GM19455 (cell line): ENCODE results near the gene COL24A1.
"Not testable (repeated sequence)": the region's sequence is repeated elsewhere in the genome, so short reads cannot be mapped to it uniquely, and the experiment has no call there.

Experiments used
- ATAC-seq: cut with Tn5 transposase; IDR thresholded peaks from one replicate; pipeline ENCODE4 v1.9.1; 2021; ENCODE audit not compliant: unreplicated experiment

COL24A1 gene

DNA sequence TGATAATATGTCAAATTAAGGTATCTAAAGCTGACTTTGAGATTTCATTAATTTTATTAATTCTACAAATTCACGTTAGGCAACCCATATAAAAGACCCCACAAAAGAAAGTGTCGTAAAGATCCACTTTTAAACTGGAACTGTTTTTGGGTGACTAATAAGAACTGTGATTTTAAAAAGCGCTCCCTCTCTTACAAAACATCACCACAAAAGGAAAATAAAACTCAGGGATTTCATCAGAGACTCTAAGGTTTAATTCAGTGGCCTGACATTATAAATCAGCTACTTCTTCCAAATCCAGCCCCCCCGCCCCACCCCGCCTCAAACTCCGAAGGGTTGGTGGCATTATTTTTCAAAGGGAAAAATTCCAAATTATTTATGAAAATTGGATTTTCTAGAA is 2.7 kb downstream of the COL24A1 start:
- no peak for ATAC-seq

DNA sequence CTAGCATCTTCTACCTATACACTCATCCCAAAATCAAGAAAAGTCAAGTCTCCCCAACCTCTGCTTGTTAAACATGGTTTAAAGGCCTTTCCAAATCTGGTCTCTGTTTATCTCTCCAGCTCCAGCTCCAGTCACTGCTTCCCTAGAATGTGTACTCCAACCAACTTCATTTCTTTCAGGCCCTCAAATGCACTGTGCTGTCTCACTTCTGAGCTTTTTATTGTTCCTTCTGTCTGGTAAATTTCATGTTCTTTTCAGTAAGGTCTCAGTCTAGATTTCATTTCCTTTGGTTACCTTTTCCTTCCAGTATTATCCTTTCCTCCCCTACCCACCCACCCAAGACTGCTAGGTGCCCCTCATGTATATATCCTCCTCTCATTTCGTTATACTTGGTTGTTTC is 3.7 kb downstream of the COL24A1 start:
- ATAC-seq: no peak

DNA sequence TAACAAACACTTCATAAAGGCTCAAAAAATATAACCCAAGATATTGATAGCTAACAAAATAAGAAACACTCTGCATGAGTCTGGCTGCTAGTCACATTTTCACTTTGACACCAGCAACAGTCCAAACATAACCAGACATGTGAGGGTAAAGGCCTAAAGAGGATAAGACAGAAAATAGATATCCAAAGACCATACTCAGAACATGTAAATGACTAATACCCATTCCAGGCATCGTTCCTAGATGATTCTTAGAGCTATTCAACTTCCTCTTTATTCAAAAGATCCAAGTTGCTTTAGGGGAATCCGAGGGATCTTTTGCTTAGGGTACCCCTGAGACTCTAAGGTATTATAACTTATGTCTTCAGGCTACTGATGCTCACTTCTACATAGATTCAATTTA is 5.1 kb downstream of the COL24A1 start:
- no peak for ATAC-seq

DNA sequence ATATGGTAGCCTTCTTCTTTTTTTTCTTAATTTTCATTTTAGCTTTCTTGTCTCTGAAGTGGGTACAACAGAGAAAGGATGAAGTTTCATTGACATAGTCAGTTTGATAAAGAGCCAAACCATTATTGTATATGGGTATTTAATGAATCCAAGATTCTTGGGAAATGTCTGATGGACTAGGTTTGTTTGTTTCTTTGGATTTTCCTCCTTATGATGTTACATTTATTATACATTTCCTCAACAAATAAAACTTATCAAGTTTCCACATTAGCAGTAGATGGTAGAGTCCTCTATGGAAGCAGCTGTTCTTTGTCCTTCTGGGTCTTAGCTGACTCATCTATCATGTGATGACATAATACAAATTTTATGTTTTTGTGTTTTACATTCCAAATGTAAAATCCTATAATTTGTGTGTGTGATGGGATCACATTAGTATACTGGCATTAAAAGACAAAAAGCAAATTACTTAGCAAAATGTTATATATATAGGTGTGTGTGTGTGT is 6.0 kb downstream of the COL24A1 start:
- no peak for ATAC-seq

DNA sequence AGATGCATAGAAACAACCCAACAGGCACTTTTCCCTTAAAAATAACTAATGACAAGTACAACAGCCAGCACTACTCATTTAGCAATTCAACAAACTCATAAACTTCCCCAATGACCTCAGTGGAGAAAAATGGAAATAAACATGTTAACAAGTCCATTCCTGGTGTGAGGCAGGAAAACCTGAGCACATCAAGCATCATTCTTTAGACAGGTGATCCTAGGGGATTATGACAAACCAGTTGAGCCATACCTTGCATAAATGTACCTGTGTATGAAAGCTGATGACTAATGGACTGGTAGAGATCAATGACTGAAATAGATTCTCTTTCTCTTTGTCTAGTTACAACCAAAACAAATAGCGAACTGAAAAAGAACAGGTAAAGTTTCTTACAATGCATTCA is 7.0 kb downstream of the COL24A1 start:
- no peak for ATAC-seq

DNA sequence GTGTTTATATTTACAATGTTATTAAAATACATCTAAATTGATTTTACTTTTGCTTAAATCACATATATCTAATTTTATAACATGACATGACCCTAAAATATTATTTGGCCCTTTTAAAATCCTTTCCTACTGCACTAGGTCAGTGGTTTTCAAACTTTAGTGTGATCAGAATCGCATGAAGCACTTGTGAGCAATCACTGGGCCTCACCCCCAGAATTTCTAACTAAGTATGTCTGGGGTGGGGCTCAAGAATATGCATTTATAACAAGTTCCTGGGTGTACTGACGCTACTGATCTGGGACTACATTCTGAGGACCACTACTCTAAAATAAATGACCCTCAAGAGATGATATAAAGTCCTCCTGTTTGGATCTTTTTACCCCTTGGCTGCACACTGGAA is 8.8 kb downstream of the COL24A1 start:
- no peak for ATAC-seq

DNA sequence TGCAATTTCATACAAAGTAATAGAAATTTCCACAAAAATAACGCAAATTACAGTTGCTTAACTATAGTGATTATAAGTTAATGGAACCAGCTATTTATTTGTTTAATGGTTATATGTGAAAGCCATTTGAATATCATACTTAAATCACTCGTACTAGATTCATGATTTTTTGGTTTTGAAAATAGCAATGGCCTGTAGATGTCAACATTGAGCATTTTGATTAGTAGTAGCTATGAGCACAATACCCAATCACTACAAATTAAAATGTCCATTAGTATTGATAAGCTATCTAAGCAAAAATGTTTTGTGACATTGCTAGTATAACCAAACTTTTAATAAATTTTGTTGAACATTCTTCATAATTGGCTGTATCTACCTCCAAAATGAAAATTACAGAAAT is 10.0 kb downstream of the COL24A1 start:
- ATAC-seq: no peak

DNA sequence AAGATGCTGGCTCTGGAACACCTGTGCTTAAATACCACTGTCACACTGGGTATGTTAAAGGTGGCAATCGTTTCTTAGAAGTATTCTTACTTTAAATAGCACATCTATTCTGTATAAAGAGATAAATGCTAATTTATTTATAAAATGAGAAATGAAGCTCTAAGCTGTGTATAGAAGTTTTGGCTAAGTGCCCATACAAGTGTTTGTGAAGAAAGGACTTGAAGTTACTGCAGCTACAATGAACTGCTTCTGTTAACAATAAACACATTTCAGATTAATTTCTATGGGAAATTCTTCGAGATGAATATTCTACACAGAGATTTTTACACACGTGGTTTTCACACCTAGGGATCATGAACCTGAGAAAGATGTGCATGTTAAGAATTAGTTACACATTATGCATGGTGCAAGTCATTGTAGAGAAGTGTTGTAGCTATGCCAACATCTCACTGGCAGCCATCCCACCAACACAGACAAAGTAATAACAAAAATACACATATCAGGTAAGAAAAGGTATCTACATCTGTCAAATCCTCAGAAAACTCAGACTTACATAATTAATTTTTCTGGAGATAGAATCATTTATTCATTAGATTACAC is 16.2 kb downstream of the COL24A1 start:
- ATAC-seq: no peak

DNA sequence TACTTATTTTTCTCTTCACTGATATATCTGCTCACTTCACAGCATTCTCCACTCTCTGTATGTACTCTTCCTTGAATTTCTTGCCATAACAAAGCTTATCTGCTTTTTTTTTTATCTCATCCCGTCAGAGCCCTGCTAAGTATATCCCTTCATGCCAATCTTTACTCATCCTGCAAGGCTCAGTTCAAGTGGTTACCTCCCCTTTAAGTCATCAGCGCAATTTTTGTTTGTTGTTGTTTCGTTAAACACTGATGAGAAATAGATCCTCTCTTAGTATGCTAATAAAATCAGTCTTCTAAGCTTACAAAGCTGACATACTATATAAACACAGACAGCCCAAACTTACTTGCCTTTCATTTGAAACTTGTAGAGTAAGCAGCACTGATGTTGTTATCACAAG is 17.8 kb downstream of the COL24A1 start:
- ATAC-seq: no peak

DNA sequence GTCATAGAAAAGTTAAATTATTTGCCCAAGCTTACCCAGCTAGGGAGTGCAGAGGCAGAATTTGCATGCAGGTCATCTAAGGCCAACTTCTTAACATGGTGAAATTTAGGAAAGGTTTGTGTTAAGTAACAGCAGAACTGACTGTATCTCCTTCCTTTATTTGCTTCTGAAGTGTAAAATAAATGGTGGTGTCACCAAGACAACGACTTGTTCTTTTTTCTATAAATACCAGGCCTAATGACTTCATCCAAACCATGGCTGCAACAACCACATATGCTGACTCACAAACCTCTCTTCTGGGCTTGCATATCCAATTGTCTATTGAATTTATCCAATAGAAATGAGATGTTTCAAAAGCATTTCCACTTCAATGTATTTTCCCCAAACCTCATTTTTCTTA is 19.1 kb downstream of the COL24A1 start:
- ATAC-seq: no peak

DNA sequence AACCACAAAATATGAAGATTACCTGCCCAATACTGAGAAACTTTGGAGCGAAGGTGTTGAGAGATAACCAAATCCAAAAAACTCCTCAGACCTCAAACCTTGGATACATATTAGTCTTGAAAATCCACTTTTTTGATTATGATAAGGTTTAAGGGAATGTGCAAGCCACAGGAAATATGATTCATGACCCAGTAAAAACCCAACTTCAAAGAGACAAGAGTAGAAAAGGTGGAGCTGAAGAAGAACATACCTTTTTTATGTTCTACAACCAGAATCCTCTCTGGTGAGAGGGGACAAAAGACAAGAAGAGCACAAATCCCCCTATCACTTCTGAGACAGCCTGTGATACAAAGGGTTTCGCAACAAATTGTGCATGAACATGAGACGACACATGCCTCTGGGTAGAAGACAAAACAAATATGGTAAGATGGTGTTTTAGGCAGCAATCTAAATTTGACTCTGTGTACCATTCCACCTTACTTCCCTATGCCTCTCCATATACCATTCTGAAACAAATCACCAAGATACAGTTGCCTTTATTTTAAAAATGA is 37.3 kb downstream of the COL24A1 start:
- no peak for ATAC-seq

DNA sequence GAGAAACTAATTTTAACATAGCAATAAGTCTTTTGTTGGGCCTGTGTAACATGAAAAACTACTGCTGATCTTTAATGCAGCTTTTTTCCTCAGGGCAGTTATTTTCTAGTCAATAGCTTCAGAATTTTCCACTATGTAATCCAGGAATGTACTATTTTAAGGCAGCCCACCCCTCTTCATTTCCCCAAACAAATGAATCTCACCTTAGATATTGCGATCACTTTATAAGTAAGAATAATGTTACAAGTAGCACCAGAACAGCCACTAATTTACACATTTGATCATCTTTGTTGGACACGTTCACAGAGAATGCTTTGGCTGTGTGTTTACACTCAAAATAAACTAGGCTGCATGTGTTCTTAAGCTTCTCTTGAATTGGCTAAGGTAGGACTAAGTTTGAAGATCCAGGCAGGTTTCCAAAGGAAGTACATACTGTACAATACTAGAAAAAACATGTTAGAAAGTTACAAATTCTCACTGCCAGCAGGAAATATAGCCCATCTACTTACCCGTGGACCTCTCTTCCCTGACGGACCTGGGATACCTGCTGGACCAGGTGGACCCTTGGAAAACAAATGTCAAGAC is 41.7 kb downstream of the COL24A1 start:
- ATAC-seq: no peak

DNA sequence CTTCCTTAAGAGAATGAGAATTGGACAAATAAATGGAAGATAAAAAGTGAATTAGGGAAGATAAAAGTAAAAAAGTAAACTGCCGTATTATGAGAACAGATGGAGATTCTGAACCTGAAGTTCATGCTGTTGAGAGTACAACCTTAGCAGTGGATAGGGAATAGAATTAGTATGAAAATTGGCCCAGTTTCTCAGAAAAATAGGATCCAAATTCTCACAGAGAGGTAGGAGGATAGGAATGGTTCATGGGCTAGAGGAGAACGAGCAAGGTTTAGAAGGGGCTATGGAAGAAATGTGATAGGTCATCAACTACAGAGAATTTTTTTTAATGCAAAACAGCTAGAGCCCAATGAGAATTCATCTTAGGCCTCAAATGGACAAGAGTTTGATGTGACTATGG is 42.3 kb downstream of the COL24A1 start:
- ATAC-seq: no peak

DNA sequence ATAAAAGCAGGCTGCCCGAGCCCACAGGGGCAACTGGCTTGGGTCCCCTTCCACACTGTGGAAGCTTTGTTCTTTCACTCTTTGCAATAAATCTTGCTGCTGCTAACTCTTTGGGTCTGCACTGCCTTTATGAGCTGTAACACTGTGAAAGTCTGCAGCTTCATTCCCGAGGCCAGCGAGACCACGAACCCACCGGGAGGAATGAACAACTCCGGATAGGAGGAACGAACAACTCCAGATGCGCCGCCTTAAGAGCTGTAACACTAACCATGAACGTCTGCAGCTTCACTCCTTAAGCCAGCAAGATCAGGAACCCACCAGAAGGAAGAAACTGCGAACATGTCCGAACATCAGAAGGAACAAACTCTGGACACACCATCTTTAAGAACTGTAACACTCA is 45.0 kb downstream of the COL24A1 start:
- ATAC-seq: not testable (repeated sequence)

DNA sequence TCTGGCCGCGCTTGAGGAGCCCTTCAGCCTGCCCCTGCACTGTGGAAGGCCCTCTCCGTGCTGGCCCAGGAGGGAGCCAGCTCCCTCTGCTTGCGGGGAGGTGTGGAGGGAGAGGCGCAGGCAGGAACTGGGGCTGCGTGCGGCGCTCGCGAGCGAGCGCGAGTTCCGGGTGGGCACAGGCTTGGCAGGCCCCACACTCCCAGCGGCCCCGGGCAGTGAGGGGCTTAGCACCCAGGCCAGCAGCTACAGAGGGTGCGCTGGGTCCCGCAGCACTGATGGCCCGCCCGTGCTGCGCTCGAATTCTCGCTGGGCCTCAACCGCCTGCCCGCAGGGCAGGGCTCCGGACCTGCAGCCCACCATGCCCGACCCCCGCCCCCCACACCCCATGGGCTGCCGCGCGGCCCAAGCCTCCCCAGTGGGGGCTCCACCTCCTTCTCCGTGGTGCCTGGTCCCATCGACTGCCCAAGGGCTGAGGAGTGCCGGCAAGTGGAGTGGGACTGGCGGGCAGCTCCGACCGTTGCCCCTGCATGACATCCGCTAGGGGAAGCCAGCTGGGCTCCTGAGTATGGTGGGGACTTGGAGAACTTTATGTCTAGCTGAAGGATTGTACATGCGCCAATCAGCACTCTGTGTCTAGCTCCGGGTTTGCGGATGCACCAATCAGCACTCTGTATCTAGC is 46.0 kb downstream of the COL24A1 start:
- ATAC-seq: no peak

DNA sequence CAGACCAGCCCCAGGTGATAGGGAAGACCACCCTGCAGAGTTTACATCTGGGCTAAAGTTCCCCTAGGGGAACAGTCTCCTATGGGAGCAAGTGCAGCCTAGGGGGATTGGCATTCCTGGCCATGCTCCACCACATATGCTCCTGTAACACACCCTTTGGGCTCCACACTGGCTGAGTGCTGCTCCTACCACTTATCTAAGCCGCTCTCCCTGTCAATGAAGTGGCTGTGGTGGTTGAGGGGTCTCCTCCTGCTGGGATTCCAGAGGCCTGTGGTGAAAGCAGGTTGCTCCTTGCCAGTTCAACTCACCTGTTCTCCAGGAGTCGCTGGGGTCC is 51.1 kb downstream of the COL24A1 start:
- no peak for ATAC-seq

DNA sequence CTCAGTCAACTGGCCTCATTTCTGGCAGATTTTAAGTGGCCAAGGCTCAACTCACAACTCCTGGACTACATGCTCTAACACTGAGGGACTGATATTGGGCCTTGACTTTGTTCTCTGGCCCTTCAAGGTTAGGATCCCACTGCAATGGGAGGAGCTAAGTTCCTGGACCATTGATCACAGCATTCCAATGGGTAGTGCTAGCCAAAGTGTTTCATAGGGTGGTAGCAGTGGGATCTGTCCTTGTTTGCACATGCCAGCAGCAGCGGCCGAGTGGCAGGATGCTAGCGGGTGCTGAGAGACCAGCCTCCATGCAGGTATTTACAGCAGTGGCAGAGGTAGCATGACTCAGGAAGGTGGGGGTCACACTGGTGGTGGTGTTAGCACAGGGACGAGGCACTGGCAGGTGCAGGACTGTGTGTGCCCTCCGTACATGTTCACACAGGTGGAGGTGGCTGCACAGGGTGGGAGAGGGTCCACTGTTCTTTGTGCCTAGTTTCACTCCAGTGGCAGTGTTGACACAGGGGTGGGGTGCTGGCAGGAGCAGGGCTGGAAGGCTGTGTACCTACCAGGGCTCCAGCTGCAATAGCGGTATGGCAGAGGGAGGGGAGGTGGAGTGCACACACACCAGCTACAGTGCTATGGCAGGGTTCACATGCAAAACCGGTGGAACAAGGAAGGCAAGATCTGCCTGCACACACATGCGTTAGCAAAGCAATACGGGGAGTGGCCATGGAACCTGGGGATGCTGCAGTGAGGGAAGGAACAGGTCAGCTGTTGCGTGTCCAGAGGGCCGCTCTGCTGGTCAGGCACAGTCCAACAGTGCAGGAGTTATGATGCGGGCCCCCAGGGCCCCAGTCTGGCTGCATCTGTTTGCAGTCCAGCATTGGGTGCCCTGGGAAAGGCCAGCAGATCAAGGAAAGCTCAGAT is 51.7 kb downstream of the COL24A1 start:
- no peak for ATAC-seq

DNA sequence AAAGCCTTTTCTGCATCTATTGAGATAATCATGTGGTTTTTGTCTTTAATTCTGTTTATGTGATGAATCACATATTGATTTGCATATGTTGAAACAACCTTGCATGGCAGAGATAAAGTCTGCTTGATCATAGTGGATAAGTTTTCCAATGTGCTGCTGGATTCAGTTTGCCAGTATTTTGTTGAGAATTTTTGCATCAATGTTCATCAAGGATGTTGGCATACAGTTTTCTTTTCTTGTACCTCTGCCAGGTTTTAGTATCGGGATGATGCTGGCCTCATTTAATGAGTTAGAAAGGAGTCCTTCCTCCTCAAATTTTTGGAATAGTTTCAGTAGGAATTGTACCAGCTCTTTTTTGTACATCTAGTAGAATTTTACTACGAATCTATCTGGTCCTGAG is 55.0 kb downstream of the COL24A1 start:
- ATAC-seq: no peak

DNA sequence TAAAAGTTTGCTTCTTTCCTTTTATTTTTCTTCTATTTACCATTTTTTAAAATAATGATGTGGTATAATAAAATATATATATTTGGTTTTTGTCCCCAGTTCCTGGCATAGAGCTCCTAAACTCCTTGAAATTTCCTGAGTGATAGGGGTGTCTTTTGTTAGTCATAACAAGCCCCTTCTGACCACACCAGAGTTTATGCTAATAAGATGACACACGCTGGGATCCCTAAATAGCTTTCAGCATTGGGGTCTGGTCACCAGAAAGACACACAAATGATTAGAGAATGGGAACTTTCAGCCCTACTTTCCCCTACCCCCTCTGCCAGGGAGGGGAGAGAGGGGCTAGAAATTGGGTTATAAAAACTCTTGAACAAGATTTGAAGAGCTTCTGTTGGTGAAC is 56.2 kb downstream of the COL24A1 start:
- ATAC-seq: no peak

DNA sequence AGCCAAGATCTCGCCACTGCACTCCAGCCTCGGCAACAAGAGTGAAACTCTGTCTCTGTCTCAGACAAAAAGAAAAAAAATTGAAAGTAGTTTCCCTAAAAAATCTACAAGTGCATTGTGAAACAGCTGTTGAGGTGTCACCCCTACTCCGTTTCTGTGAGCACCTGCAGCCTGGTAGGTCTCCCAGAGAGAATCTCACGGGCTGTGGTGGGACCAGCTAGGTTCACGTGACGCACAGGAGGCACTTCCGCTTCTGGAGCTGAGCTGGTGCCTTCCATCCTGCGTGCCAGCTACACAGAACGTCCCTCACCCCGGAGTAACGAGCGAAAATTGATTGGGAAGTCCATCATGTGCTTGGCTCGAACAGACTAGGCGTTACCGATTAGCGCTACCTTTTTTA is 66.8 kb downstream of the COL24A1 start:
- ATAC-seq: no peak

DNA sequence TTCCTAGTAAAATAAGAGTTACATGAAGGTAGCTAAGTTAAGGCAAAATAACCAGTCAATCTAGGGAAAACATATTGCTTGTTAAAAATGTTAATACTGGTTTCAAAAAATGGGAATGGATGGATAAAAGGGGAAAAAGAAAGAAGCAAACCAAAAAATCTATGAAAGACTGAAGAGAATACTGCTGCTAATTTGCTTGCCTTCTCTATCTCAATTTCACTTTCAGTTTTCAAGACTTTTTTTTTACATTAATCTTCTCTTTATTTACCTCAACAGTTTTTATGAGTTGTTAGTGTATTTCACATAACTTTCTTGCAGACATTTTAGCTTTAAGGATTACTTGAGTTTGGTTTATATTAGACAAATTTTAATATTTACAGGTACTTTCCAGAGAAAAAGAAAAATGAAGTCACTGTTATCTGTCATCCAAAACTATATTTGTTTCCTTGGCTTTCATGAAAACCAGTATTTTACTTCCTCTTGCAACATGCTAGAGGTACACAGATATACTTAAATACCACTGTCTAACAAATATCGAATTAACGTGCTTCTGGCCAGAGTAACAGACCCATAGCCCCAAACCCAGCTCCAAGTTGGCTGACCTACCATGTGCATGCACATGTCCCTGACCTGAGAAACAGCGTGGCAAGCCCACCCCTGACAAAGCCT is 70.7 kb downstream of the COL24A1 start:
- no peak for ATAC-seq
